GM18507 (cell line): ENCODE measurements around the gene HCRT.
"Not testable (repeated sequence)": the region's sequence is repeated elsewhere in the genome, so short reads cannot be mapped to it uniquely, and the experiment has no call there.

ENCODE experiments used
- DNase-seq: peaks from one replicate; pipeline ENCODE4 v3.0.0; 2011; ENCODE audit warnings: low read depth; ENCODE audit not compliant: insufficient read length; ENCODE audit errors: extremely low spot score
- FAIRE-seq: peaks from 2 replicates; lab custom pipeline; 2011; peaks lifted over from hg19 to GRCh38; lab: Jason Lieb, UNC

HCRT gene, protein sequence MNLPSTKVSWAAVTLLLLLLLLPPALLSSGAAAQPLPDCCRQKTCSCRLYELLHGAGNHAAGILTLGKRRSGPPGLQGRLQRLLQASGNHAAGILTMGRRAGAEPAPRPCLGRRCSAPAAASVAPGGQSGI

DNA sequence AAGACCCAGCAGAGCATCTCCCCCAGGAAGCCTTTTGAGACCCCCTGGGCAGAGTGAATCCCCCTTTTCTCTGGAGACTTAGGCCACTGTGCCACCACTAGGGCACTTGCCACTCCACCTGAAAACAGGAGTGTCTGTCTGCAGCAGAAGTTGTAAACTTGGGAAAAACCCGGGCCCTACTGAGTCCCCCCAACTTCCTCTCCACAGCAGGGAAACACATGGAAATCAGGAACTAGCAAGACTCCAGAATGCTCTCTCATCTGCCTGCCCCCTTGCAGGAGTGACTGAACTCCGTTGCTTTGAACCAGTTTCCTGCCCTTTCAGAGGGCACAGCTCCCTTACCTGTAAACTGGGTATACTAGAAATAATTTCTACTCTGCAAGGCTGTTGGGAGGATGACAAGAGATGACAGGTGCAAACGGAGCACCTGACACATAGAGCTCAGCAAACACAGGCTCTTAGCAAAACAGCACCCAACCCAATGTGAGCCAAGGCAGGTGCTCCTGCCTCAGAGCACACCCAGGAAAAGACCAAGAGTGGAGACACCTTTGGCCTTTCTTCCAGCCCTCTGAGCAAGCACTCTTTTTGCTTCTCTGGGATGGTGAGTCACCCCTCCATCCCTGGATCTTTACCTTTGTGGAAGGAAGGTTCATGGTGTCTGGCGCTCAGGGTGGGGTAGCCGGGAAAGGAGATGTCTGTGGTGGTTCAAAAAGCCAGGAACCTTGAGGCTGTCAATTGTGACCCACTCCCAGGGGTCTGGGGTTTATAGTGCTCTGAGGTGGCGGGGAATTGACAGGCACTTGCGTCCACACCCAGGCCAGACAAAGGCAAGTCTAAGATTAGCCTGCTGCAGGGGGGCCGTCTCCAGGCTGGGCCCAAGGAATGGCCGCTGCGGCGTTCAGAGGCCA lies at the start of gene HCRT:
HCRT (minus strand) TSS at position 740 of the 908 bp plus-strand sequence; CDS start at position 653, 87 bp downstream.
- no peak for FAIRE-seq
- no peak for DNase-seq

DNA sequence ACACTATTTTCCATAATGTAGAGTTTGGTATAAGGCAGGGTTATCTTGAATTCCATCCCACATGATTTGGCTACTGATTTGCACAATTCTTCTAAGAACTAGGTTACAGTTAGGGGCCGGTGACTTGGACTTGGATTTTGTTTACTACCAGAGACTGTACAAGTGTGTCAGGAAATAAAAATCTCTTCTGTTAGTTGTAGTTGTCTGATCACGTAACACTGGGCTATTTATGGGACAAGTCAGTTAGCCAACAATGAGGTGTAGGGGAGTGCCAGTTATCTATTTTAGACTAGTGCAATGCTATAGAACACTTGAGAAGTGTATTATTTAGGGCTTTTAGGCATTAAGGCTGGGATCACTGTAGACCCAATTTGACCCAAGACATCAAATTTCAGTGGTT lies 48.7 kb upstream of the HCRT start:
- FAIRE-seq = no peak

DNA sequence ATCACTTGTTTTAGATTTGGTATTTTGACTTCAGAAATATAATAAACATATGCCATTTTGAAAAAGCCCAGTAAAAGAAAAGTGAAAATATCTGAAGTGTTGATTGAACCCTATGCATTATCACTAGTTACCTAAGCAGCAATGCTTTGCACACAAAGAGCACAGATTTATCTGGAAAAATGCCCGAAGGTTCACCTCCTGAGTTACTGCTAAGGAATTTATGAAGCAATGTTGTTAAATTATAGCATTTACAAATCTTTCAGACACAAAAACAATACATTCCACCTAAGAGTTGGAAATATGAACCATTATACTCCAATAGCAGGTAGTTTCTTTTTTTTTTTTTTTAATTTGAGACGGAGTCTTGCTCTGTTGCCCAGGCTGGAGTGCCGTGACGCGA lies 47.9 kb upstream of the HCRT start:
- no peak for FAIRE-seq
- no peak for DNase-seq

More for the DNA sequence above, 48.7 kb upstream of the HCRT start:
- no peak for DNase-seq

DNA sequence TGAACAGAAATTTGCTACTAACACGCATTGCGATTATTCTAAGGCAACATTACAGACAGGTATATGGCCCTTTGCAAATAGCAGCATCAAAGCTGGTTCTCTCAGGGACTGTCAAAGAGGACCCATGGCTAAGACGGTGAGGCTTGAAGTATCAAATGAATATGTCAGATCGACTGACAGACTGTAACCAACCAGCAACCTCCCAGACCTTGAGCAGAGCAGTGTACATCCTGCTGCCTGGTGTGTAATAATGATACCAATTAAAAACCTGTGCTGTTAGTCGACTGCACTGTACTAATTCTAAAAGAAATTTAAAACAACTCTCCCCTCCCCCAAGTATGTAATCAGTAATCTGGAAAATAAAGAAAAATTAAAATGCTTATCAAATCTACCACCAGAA lies 45.0 kb upstream of the HCRT start:
- DNase-seq = no peak
- no peak for FAIRE-seq

DNA sequence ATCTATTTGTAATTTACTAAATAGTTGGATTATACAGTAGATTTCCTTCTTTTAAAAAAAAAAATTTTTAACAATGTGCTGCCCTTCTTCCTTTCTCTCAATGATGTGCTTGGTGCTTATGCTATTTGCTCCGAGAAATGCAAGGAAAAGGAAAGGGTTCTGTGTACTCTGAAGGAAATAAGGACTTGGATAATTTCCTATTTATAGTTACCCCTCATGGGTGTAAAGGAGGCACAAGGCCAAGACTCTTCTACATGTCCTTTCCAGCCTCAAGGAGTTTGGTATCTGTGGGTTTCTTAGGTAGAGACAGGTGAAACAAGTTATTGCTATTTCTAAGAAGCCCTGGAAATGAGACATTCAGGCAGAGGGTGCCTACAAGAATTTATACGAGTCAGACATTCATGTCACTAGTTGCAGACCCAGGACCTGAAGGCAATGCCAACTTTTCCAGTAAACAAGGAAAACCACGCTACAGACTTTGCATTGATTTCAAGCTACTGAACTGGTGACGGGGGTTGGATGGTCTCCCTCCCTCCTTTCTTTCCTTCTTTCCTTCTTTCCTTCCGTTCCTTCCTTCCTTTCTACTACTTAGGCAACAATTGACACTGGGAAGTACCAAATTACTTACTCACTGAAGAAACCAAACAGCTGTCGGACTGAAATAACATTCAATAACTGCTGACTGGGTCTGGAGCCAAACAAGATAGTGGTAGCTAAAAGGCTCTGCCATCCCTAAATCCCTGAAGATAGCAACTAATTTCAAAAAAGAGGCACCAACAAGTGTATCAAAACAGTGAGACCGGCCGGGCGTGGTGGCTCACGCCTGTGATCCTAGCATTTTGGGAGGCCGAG lies 42.8 kb upstream of the HCRT start:
- no peak for DNase-seq
- no peak for FAIRE-seq

DNA sequence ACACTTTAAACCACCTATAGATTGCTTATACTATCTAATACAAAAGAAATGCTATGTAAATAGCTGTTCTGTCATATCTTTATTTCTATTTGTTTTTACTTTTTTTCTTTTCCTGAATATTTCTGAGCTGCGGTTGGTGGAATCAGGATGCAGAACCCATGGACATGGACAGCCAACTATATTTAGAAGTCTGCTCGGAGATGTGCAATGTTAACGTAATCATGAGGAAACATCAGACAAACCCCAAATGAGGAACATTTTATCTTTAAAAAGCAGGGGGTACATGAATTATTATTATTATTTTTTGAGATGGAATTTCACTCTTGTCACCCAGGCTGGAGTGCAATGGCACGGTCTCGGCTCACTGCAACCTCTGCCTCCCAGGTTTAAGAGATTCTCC lies 40.4 kb upstream of the HCRT start:
- no peak for FAIRE-seq
- no peak for DNase-seq

DNA sequence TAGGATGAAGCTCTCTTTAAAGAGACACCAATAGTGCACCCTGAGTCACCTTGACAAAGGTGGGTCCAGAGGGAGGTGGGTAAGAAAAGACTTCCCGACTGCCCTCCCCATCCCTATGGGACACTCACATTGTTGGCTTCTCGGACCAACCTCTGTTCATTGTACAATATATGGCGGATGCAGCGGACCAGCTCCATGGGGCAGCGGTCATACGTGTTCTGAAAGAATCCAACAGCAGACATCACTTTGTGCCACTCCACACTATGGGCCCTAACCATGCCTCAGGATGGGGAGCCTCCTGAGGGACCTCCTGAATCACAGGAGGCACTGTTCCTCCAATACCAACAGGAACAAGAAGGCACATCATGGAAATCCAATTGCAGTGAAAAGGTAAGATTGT lies 39.4 kb upstream of the HCRT start:
- FAIRE-seq = no peak

DNA sequence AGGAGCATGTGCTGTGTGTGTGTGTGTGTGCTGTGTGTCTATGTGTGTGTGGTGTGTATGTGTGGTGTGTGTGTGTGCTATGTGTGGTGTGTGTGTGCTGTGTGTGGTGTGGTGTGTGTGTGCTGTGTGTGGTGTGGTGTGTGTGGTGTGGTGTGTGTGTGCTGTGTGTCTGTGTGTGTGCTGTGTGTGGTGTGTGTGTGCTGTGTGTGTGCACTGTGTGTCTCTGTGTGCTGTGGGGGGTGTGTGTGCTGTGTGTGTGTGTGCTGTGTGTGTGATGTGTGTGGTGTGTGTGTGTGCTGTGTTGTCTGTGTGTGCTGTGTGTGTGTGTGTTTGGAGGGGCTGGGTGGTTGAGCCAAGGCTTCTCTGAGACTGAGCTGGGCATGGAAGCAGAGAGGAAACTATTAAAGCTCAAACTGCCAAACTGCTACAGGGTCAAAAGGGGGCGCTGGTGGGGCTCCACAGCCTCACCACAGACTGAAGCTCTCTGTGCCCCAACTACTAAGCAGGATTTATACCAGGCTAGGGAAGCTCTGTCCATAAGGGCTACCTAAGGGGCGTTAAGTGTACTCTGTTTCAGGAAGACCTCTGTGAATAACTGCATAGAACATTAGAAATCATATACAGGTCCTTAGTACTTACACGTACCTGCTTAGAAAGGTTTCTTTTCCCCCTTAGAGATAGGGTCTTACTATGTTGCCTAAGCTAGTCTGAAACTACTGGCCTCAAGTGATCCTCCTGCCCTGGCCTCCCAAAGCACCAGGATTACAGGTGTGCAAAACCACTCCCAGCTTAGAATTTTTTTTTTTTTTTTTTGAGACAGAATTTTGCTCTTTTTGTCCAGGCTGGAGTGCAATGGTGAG lies 36.9 kb upstream of the HCRT start:
- peak; percentile 25 for DNase-seq

More for the DNA sequence above, 39.4 kb upstream of the HCRT start:
- DNase-seq = no peak

DNA sequence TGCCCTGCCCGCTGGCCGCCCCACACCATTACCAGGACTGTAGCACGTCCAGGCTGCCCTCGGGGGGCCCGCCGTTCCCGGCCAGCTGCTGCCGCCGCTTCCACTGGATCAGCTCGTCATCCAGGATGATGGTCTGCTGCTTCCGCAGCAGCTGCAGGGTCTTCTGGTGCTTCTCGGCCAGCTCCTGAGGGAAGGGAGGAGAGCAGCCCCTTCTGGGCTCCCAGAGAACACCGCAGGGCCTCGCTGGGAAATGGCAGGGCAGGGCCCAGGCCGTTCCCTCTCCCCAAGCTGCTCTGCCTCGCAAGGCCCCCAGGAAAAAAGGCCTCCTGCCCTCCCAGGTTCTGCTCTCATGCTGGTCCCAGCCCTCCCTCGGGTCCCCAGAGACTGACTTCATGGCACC lies 34.0 kb upstream of the HCRT start:
- DNase-seq, FAIRE-seq: not testable (repeated sequence)

More for the DNA sequence above, 36.9 kb upstream of the HCRT start:
- no peak for FAIRE-seq

DNA sequence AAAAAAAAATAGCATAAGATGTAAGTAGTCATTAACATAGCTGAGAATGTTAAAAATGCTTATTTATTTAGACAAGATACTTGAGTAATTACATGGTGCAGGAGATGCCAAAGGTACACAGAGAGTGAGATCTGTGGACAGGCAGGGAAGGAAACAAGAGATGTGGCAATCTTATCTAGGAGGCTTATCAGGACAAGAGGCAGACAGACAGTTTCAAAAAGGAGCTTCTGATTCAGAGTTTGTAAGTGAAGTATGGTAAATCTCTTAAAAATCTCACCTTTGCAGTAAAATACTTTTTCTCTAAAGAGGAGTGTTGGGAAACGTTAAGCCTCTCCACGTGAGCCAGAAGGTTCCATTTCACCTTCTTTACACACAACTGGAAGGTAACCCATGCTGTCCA lies 28.9 kb upstream of the HCRT start:
- DNase-seq = no peak
- no peak for FAIRE-seq

DNA sequence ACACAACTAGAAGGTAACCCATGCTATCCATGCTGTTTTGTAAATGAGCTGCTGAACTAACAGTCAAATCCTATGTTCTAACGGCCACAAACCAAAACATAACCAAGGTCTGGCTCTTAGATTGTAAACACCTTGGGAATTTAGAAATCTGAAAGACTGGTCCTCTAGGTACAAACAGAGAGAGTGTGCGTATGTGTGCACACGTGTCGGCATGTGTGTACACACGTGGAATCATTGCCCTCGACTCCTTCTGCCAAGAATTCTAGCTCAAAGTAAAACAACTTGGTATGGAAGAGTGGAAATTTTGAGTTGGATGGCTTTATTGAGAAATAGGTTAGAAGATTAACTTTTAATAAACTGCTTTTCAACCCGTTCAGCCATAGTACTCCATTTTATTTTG lies 27.1 kb upstream of the HCRT start:
- no peak for FAIRE-seq
- no peak for DNase-seq

DNA sequence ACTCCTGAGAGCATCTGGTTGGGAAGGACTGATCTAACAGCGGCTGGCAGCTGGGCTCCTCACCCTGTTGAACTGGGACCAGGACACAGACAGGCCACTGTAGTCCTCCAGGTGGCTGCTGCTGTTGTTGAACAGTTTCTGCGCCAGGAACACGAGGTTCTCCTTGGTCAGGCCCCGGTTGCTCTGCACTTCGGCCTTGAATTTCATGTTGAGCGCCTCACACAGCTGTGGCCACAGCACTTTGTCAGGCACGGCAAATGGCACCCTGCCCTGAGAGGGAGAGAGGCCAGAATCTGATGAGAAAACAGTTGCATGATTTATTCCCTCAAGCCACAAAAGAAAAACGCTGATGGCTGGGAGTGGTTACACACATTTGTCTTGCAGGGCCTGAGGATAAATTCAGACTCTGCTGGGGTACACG lies 26.7 kb upstream of the HCRT start:
- DNase-seq, FAIRE-seq: not testable (repeated sequence)

DNA sequence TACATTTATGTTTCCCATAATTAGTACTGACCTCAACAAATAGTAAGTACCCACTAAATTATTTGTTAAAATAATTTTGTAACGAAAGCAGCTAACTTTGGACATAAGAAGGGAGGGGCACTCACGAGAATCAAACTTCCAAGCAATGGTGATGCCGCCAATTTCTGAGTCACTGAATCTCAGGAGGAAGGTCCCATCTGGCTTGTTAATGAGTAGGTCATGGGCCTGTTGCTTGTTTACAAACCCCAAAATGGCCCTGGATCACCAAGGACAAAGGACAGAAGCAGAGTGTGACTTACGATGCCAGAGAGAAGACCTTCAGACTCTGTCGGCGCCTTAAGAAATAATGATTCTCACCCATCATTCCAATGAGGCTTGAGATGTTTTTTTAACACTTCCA lies 24.8 kb upstream of the HCRT start:
- DNase-seq (no peak), FAIRE-seq (no peak)

DNA sequence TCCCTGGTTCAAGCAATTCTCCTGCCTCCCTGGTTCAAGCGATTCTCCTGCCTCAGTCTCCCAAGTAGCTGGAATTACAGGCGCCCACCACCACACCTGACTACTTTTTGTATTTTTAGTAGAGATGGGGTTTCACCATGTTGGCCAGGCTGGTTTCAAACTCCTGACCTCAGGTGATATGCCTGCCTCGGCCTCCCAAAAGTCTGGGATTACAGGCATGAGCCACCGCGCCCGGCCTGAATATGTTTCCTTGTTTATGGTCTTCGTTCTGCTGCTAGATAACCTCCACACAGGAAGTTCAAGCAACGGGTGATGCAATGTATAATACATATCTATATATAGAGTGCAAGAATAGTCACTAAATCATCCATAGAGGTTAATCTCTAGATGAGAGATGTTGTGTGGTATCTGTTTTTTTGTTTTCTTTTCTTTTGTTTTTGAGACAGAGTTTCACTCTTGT lies 20.9 kb upstream of the HCRT start:
- not testable (repeated sequence) for FAIRE-seq, DNase-seq

DNA sequence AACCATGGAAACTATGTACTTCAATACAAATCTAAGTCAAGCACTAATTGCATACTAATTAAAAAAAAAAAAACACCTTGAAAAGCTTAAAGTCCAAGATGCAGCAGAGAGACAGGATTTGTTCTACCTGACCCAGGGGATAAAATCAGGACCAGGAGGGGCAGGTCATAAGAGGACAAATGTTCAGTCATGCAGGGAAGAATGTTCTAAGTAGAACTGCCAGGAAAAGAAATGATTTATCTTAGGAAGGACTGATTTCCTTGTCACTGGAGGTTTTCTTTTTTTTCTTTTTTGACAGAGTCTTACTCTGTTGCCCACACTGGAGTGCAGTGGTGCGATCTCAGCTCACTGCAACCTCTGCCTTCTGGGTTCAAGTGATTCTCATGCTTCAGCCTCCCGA lies 18.1 kb upstream of the HCRT start:
- DNase-seq = no peak
- FAIRE-seq = no peak

DNA sequence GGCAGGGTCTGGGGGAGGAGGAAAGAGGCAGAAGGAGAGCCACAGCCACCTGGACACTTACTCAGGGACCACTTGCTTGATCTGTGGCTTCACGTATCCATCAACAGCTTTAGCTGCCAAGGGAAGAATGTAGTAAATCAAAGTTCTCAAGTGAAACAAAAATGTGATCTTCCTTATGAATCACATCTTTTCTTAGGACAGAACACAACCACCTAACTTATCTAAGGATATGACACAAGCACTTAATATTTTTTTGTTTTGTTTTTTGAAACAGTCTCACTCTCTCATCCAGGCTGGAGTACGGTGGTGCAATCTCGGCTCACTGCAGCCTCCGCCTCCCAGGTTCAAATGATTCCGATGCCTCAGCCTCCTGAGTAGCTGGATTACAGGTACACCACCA lies 17.4 kb upstream of the HCRT start:
- no peak for DNase-seq
- no peak for FAIRE-seq

DNA sequence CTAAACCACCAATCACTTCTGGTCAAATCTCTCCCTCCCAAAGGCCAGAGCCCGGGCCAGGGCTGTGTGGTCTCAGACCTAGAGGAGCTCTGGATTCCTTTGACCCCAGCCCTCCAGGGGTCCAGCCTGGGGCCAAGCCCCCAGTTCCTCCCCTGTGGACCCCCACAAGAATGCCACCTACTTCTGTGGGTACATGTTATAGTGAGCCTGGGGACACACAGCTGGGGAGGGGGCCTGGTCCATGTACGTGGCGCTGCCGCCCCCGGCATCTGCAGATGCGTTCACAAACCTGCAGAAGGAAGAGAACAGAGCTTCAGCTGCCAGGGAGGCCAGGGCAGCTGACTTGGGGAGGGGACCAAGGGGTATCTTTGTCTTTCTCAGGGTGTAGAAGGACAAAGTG lies 16.9 kb upstream of the HCRT start:
- DNase-seq = no peak
- no peak for FAIRE-seq

DNA sequence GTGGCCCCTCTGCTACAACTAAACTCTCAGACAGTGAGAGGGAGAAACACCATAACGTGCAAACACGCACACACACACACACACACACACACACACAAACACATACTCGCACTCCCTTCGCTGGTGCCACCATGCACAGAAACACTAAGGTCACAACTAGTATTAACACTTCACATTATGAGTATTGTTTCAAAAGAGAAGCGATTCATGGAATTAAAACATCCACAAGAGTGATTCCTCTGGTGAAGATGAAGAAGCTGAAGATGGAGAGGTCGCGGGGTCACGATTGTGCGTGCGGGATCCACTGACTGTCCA lies 16.2 kb upstream of the HCRT start:
- DNase-seq = no peak
- FAIRE-seq = no peak

DNA sequence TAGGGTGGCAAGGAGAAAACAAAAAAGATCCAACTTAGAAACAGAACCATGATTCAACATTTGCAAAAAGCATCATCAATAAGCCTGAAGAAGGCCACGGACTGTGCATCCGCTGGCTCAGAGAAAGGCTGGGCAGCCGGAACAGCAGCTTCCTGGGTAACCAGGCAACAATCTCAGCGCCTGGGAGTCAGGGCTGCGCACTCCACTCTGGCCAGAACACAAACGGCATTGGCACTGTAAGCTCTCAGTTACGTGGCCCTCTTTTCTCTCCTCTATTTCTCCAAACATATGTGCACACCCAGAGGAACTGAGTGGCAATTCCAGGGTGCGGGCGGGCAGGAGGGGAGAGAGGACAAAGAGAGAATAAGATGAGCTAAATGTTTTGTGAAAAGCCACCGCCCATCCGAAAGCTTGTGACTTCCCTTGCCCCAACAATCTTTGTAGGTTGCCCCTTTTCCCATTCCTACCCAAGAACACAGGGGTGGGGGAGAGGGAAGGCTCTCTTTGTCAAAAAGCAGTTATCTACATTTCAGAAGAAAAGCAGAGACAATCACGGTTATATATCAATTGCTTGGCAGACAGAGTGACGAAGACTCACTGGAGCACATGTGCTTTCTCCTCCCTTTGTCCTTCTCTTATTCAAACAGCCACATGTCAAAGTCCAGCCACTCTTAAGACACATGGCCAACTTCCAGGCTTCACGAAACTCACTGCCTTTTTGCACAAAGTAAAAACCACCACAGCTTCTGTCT lies 15.6 kb upstream of the HCRT start:
- DNase-seq = no peak
- no peak for FAIRE-seq
